NK-92 treated with Interleukin-12 subunit alpha and Interleukin-12 subunit beta, amount 100 ng/mL, for 24 hours (cell line): ENCODE measurements around the gene ZNF195.
A peak's percentile ranks its signal among the peaks of the same experiment; 100 is the strongest.
"Not testable (repeated sequence)": the region's sequence is repeated elsewhere in the genome, so short reads cannot be mapped to it uniquely, and the experiment has no call there.

ENCODE experiments used
- DNase-seq: peaks from one replicate; lab custom pipeline; 2025; lab: John Stamatoyannopoulos, UW

ZNF195 gene

GRCh38 chr11:3378426-3379423, at the start of gene ZNF195:
Gene ZNF195 (minus strand): TSS chr11:3379146. CDS start chr11:3379040, 106 bp downstream.
- peak; percentile 94 for DNase-seq

- not testable (repeated sequence) for DNase-seq
Observed at GRCh38 chr11:3428076-3428475, 49.1 kb upstream of the ZNF195 start.

- not testable (repeated sequence) for DNase-seq
Observed at GRCh38 chr11:3426541-3426940, 47.6 kb upstream of the ZNF195 start.

- not testable (repeated sequence) for DNase-seq
Observed at GRCh38 chr11:3423928-3424327, 45.0 kb upstream of the ZNF195 start.

GRCh38 chr11:3423138-3423731, 44.3 kb upstream of the ZNF195 start:
- not testable (repeated sequence) for DNase-seq

- DNase-seq: peak; percentile 91
Observed at GRCh38 chr11:3422380-3423137, 43.6 kb upstream of the ZNF195 start.

GRCh38 chr11:3421608-3422379, 42.8 kb upstream of the ZNF195 start:
- DNase-seq: not testable (repeated sequence)

- DNase-seq: not testable (repeated sequence)
Observed at GRCh38 chr11:3420281-3421042, 41.5 kb upstream of the ZNF195 start.

- not testable (repeated sequence) for DNase-seq
Observed at GRCh38 chr11:3419496-3419895, 40.5 kb upstream of the ZNF195 start.

- peak; percentile 48 for DNase-seq
Observed at GRCh38 chr11:3417047-3417446, 38.1 kb upstream of the ZNF195 start.

GRCh38 chr11:3415301-3415700, 36.4 kb upstream of the ZNF195 start:
- DNase-seq: not testable (repeated sequence)

- DNase-seq: not testable (repeated sequence)
Observed at GRCh38 chr11:3413666-3414065, 34.7 kb upstream of the ZNF195 start.

GRCh38 chr11:3412837-3413236, 33.9 kb upstream of the ZNF195 start:
- no peak for DNase-seq

- DNase-seq: peak; percentile 65
Observed at GRCh38 chr11:3408722-3409121, 29.8 kb upstream of the ZNF195 start.

GRCh38 chr11:3408058-3408605, 29.2 kb upstream of the ZNF195 start:
- DNase-seq: not testable (repeated sequence)

GRCh38 chr11:3406937-3407336, 28.0 kb upstream of the ZNF195 start:
- DNase-seq: not testable (repeated sequence)

GRCh38 chr11:3406223-3406875, 27.4 kb upstream of the ZNF195 start:
- not testable (repeated sequence) for DNase-seq

- not testable (repeated sequence) for DNase-seq
Observed at GRCh38 chr11:3404076-3404925, 25.4 kb upstream of the ZNF195 start.

- not testable (repeated sequence) for DNase-seq
Observed at GRCh38 chr11:3402861-3403250, 23.9 kb upstream of the ZNF195 start.
